Measurements from ENCODE around the gene NTF3.

DNA sequence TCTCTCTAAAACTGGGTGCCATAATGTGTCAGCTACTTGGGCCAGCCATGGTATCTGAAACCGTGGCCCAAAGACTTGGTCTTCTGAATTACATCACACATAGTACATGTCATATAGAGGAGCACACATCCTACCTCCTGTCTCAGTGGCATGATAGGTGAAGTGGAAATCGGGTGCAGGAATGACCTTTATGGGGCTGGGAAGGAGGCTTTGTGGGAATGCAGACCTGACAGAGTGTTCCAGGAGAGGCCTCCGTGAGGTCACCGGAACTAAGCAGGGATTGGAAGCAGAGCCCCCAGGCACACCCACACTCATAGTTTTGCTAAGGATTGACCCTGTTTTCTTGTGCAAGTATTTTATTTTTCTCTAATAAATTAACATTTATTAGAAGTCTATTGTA, 82.6 kb downstream of the NTF3 start:
- TF ChIP-seq POLR2AphosphoS5 (IDR thresholded peaks at IDR 0.05) (no peak), POLR2A (IDR thresholded peaks at IDR 0.05) (no peak)
- TF ChIP-seq, protein P1, sequence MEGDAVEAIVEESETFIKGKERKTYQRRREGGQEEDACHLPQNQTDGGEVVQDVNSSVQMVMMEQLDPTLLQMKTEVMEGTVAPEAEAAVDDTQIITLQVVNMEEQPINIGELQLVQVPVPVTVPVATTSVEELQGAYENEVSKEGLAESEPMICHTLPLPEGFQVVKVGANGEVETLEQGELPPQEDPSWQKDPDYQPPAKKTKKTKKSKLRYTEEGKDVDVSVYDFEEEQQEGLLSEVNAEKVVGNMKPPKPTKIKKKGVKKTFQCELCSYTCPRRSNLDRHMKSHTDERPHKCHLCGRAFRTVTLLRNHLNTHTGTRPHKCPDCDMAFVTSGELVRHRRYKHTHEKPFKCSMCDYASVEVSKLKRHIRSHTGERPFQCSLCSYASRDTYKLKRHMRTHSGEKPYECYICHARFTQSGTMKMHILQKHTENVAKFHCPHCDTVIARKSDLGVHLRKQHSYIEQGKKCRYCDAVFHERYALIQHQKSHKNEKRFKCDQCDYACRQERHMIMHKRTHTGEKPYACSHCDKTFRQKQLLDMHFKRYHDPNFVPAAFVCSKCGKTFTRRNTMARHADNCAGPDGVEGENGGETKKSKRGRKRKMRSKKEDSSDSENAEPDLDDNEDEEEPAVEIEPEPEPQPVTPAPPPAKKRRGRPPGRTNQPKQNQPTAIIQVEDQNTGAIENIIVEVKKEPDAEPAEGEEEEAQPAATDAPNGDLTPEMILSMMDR (IDR thresholded peaks at IDR 0.05): no peak
